Measurements from ENCODE around the gene PDCD1.
"Not testable (repeated sequence)": the region's sequence is repeated elsewhere in the genome, so short reads cannot be mapped to it uniquely, and the experiment has no call there.

The PDCD1 gene

GRCh38 chr2:241823531-241824437 is 34.9 kb downstream of the PDCD1 start:
- not testable (repeated sequence) for DNase-seq

DNA sequence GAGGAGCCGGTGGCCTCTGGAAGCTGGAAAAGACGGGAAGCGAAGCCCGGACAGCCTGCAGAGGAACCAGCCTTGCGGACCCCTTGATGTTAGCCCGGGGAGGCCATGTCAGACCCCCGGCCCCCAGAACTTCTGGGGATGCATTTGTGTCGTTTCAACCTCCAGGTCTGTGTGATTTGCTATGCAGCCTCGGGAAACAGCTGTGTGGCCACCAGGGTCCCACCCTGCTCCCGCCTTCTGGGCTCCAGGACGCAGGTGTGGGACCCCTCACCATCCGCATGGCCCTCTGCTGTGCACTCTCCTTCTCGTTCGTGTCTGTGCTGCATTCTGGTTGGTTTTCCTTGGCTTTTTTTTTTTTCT is 36.5 kb downstream of the PDCD1 start:
- DNase-seq = no peak

GRCh38 chr2:241821460-241822263 is 37.0 kb downstream of the PDCD1 start:
- DNase-seq = no peak

DNA sequence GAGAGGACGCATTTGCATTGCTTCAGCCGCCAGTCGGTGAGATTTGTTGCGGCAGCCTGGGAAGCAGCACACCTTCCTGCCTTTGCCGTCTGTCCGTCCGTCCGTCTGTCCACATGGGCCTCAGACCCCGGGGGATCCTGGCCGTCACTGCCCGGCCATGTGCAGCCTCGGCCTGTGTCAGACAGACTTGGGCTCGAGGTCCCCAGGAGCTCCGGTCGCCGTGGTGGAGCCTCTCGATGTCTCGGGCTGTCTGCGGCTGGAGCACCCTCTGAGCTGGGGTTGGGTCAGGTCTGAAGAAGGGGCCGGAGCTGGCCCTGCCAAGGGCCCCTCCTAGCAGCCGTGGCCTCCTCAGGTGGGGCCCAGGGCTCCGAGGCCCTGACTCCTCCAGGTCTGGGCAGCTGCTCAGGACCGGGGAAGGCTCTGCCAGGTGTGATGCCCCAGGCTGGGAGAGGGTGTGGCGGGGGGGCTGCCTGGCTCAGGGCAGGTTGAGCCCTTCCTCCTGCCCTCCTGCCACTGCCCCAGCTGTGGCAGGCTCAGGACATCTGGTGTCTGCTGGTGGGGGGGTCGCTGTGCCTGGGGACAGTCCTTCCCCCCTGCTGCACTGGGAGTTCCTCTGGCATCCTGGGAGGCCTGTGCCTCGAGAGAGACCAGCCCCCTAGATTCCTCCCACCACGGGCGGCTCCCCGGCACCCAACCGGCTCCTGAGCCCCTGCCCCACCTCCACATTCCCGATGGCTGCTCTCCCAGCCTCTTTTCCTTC is 37.9 kb downstream of the PDCD1 start:
- no peak for DNase-seq

GRCh38 chr2:241819947-241820624 is 38.6 kb downstream of the PDCD1 start:
- DNase-seq = not testable (repeated sequence)

- DNase-seq = no peak
Observed at GRCh38 chr2:241818943-241819270, 39.8 kb downstream of the PDCD1 start.

DNA sequence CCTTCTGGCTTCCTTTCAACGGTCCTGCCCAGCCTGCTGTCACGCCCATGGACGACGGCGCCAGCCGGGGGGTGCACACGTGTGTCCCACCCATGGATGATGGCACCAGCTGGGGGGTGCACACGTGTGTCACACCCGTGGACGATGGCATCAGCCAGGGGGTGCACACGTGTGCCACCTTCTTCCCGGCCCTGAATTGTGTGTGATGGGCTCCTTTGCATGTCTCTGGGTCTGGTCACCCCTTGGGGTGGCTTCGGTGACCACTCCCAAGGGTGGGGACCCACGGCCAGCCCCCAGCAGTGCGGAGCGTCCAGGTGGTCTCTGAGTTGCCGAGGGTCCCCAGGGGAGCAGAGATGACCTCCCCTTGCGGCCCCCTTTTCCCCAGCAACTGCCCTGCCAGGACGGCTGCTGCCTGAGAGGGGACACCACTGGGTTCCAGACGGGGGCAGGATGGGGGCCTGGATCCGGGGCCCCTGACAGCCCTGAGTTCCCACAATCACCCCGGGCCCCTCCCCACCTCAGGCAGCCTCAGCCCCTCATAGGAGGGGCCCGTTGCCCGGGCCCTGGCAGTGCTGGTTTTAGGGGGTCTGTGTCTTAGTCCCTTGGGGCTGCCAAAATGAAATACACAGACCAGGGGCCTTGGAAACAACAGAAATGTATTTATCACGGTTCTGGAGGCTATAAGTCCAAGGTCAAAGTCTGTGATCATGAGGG is 40.3 kb downstream of the PDCD1 start:
- DNase-seq = no peak

- DNase-seq = not testable (repeated sequence)
Observed at GRCh38 chr2:241817821-241818215, 40.9 kb downstream of the PDCD1 start.

- no peak for DNase-seq
Observed at GRCh38 chr2:241817126-241817820, 41.4 kb downstream of the PDCD1 start.

DNA sequence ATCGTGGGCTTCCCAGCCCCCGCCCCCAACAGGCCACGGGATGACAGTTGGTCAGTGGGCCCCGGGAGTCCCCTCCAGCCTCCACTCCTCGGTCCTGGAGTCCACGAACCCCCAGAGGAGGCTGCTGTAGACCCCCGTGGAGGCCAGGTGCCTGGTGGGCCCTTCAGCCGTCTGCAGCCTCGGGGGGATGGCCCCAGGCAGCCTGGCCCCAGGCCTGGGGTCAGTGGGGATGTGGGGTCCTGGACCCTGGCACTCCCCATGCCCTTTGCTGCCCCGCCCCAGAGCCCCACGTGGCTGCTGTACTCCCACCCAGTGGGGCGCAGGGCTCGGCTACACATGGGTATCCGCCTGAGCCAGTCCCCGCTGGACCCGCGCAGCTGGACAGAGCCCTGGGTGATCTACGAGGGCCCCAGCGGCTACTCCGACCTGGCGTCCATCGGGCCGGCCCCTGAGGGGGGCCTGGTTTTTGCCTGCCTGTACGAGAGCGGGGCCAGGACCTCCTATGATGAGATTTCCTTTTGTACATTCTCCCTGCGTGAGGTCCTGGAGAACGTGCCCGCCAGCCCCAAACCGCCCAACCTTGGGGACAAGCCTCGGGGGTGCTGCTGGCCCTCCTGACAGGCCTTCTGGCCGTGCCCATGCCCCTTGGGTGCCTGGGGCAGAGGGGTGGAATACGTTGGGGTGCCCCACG is 42.1 kb downstream of the PDCD1 start:
- no peak for DNase-seq

GRCh38 chr2:241815477-241816430 is 42.9 kb downstream of the PDCD1 start:
- no peak for DNase-seq

- no peak for DNase-seq
Observed at GRCh38 chr2:241814643-241815476, 43.8 kb downstream of the PDCD1 start.

- no peak for DNase-seq
Observed at GRCh38 chr2:241814393-241814642, 44.4 kb downstream of the PDCD1 start.

GRCh38 chr2:241813644-241814392 is 44.9 kb downstream of the PDCD1 start:
- DNase-seq = no peak

GRCh38 chr2:241812730-241813643 is 45.7 kb downstream of the PDCD1 start:
- no peak for DNase-seq

DNA sequence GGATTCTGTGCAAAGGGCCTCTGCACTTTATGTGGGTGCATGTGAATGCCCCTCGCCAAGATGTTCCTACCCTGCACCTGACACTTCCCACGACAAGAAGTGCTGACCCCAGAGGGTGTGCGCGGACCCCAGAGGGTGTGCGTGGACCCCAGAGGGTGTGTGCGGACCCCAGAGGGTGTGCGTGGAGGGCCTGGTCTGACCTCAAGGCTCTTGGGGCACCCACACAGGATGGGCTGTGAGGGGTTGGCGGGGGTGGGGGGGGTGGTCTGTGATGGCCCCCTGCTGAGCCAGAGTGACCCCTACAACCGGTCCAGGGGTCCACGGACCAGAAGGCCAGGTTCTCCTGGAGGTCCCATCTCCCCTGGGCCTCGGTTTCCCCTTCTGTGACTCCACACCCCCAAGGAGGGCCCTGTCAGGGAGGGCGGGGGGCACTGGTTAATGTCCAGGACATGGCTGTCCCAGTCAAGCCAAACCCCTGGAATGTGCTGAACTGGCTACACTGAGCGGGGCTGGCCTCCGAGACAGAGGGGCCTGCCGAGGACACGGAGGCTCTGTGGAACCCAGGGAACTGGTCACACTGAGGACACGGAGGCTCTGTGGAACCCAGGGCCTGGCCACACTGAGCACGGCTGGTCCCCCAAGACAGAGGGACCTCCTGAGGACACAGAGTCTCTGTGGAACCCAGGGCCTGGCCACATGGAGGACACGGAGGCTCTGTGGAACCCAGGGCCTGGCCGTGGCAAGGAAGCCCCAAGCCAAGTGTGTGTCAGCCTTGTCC is 46.6 kb downstream of the PDCD1 start:
- DNase-seq = no peak

All from NCI-H2081 (cell line).